IMR-90 (cell line): Measurements from ENCODE around the gene RPS6KL1. TPM values are rescaled to one million over a fixed set of nuclear protein-coding genes. Genes with fewer than 3 reads are reported as not detected.

Experiments
- ATAC-seq: fragments of 200-7000 bp; cut with Tn5 transposase; 2 replicates; pipeline ENCODE4 v1.9.1; 2020; ENCODE audit warnings: low read depth, mild to moderate bottlenecking, moderate library complexity
- BruUV-seq: library from RNA; stranded (reverse); fragments of 400-500 nt; replicated peaks from 2 replicates; lab custom pipeline; 2021; lab: Mats Ljungman, UMichigan
- CTCF ChIA-PET: fragments of 300-600 bp; formaldehyde crosslinking; extraction: SDS; loops from one replicate; lab custom pipeline; 2021; ENCODE audit warnings: antibody characterized with exemption; lab: Yijun Ruan, JAX
- POLR2A ChIA-PET: fragments of 300-600 bp; sonication (Branson Sonifier 250); formaldehyde crosslinking; loops from one replicate; lab custom pipeline; 2022; ENCODE audit warnings: antibody characterized with exemption; ENCODE audit not compliant: unreplicated experiment; lab: Charles Lee
- DNase-seq: peaks from one replicate; pipeline ENCODE4 v3.0.0; 2013
- H2AFZ ChIP-seq: replicated peaks from 2 replicates; pipeline ENCODE3; 2013; ENCODE audit warnings: low read length, mild to moderate bottlenecking; ENCODE audit not compliant: poor library complexity
- H2AK5ac ChIP-seq: 2 replicates; pipeline ENCODE4 v1.6.1; 2013; ENCODE audit warnings: low read depth, low read length, inconsistent platforms
- H2AK9ac ChIP-seq: replicated peaks from 2 replicates; pipeline ENCODE3; 2013; ENCODE audit warnings: mild to moderate bottlenecking, low read depth, low read length, moderate library complexity; ENCODE audit not compliant: poor library complexity
- H2BK120ac ChIP-seq: 2 replicates; pipeline ENCODE4 v1.6.1; 2013; ENCODE audit warnings: low read depth, low read length, inconsistent platforms
- H2BK15ac ChIP-seq: 3 replicates; pipeline ENCODE4 v1.6.1; 2013; ENCODE audit warnings: low read depth, low read length, inconsistent platforms
- H2BK20ac ChIP-seq: 2 replicates; pipeline ENCODE4 v1.6.1; 2013; ENCODE audit warnings: low read depth, mild to moderate bottlenecking, inconsistent platforms, low read length, moderate library complexity
- H2BK5ac ChIP-seq: 2 replicates; pipeline ENCODE4 v1.6.1; 2013; ENCODE audit warnings: mild to moderate bottlenecking, low read depth, low read length, inconsistent platforms; ENCODE audit not compliant: poor library complexity, severe bottlenecking
- H3K14ac ChIP-seq: replicated peaks from 2 replicates; pipeline ENCODE4 v1.6.1; 2013; ENCODE audit warnings: low read depth, low read length, inconsistent platforms
- H3K18ac ChIP-seq: 2 replicates; pipeline ENCODE4 v1.6.1; 2013; ENCODE audit warnings: low read depth, low read length, control low read depth
- H3K23ac ChIP-seq: 2 replicates; pipeline ENCODE4 v1.6.1; 2013; ENCODE audit warnings: low read depth, low read length, inconsistent platforms
- H3K27ac ChIP-seq: 2 replicates; pipeline ENCODE4 v1.5.1; 2013; ENCODE audit warnings: mild to moderate bottlenecking, control low read depth, low read length; ENCODE audit not compliant: insufficient read depth
- H3K27me3 ChIP-seq: 2 replicates; pipeline ENCODE4 v1.6.1; 2013; ENCODE audit warnings: low read length; ENCODE audit not compliant: control insufficient read depth, insufficient read depth
- H3K36me3 ChIP-seq: 2 replicates; pipeline ENCODE4 v1.6.1; 2013; ENCODE audit warnings: low read length, mixed read lengths; ENCODE audit not compliant: control insufficient read depth, insufficient read depth
- H3K4ac ChIP-seq: 2 replicates; pipeline ENCODE4 v1.6.1; 2013; ENCODE audit warnings: low read depth, low read length, inconsistent platforms
- H3K4me1 ChIP-seq: 2 replicates; pipeline ENCODE4 v1.6.1; 2013; ENCODE audit warnings: low read length, mixed read lengths; ENCODE audit not compliant: control insufficient read depth, insufficient read depth
- H3K4me2 ChIP-seq: 2 replicates; pipeline ENCODE4 v1.6.1; 2013; ENCODE audit warnings: low read depth, mild to moderate bottlenecking, control low read depth, low read length, moderate library complexity
- H3K4me3 ChIP-seq: 2 replicates; pipeline ENCODE4 v1.5.1; 2013; ENCODE audit warnings: low read depth, mild to moderate bottlenecking, control low read depth, low read length, moderate library complexity; ENCODE audit not compliant: insufficient read depth
- H3K56ac ChIP-seq: 2 replicates; pipeline ENCODE4 v1.6.1; 2013; ENCODE audit warnings: low read length, inconsistent platforms; ENCODE audit not compliant: insufficient read depth; ENCODE audit errors: extremely low read depth
- H3K79me1 ChIP-seq, 2 experiments: 2 replicates each; pipeline ENCODE4 v1.6.1; 2013; ENCODE audit warnings: low read length in 2 of 2, inconsistent platforms in 1 of 2, low read depth in 1 of 2
- H3K9ac ChIP-seq: 2 replicates; pipeline ENCODE4 v1.6.1; 2013; ENCODE audit warnings: low read depth, low read length, control low read depth
- H3K9me1 ChIP-seq: 2 replicates; pipeline ENCODE4 v1.6.1; 2013; ENCODE audit warnings: low read length, inconsistent platforms; ENCODE audit not compliant: insufficient read depth
- H3K9me3 ChIP-seq: 2 replicates; pipeline ENCODE4 v1.6.1; 2013; ENCODE audit warnings: low read length; ENCODE audit not compliant: control insufficient read depth, insufficient read depth
- H4K20me1 ChIP-seq: 2 replicates; pipeline ENCODE4 v1.6.1; 2013; ENCODE audit warnings: low read length, inconsistent platforms; ENCODE audit not compliant: insufficient read depth
- H4K5ac ChIP-seq: 2 replicates; pipeline ENCODE4 v1.6.1; 2013; ENCODE audit warnings: mild to moderate bottlenecking, low read depth, low read length, control low read depth
- H4K8ac ChIP-seq, 2 experiments: 2 replicates each; pipeline ENCODE4 v1.6.1; 2013; ENCODE audit warnings: low read depth in 2 of 2, low read length in 2 of 2, control low read depth in 1 of 2, inconsistent platforms in 1 of 2
- H4K91ac ChIP-seq: 2 replicates; pipeline ENCODE4 v1.6.1; 2013; ENCODE audit warnings: low read depth, low read length, inconsistent platforms; ENCODE audit not compliant: insufficient read depth
- BHLHE40 ChIP-seq: fragments of 150-350 bp; IDR thresholded peaks from 2 replicates; pipeline ENCODE4 v1.6.1; 2016; ENCODE audit warnings: mild to moderate bottlenecking, low read depth, low read length
- CEBPB ChIP-seq: IDR thresholded peaks from 2 replicates; pipeline ENCODE4 v1.6.1; 2012; ENCODE audit warnings: low read depth, low read length, improper control_type of control experiment
- FOS ChIP-seq: fragments of 150-350 bp; IDR thresholded peaks from 2 replicates; pipeline ENCODE4 v1.6.1; 2016; ENCODE audit warnings: low read depth, low read length
- MAFK ChIP-seq: IDR thresholded peaks from 2 replicates; pipeline ENCODE4 v1.6.1; 2012; ENCODE audit warnings: low read depth, low read length, improper control_type of control experiment
- MAZ ChIP-seq: IDR thresholded peaks from 2 replicates; pipeline ENCODE4 v1.6.1; 2012; ENCODE audit warnings: low read depth, mild to moderate bottlenecking, low read length, improper control_type of control experiment, moderate library complexity, borderline replicate concordance
- MXI1 ChIP-seq: IDR thresholded peaks from 2 replicates; pipeline ENCODE4 v1.6.1; 2012; ENCODE audit warnings: low read depth, mild to moderate bottlenecking, low read length, moderate library complexity, borderline replicate concordance
- NFE2L2 ChIP-seq: fragments of 150-350 bp; IDR thresholded peaks from 2 replicates; pipeline ENCODE4 v1.6.1; 2016; ENCODE audit warnings: low read depth, mild to moderate bottlenecking, low read length
- RAD21 ChIP-seq: IDR thresholded peaks from 2 replicates; pipeline ENCODE4 v1.6.1; 2012; ENCODE audit warnings: low read length, improper control_type of control experiment
- RCOR1 ChIP-seq: IDR thresholded peaks from 2 replicates; pipeline ENCODE4 v1.6.1; 2012; ENCODE audit warnings: mild to moderate bottlenecking, low read length, improper control_type of control experiment; ENCODE audit not compliant: insufficient replicate concordance
- RFX5 ChIP-seq: IDR thresholded peaks from 2 replicates; pipeline ENCODE4 v1.8.0; 2012; ENCODE audit warnings: low read depth, mild to moderate bottlenecking, low read length, moderate library complexity
- SMC3 ChIP-seq: fragments of 150-350 bp; IDR thresholded peaks from 2 replicates; pipeline ENCODE4 v1.6.1; 2016; ENCODE audit warnings: low read depth, mild to moderate bottlenecking, antibody characterized with exemption, low read length, moderate library complexity
- USF2 ChIP-seq: fragments of 150-350 bp; IDR thresholded peaks from 2 replicates; pipeline ENCODE4 v1.6.1; 2017; ENCODE audit warnings: mild to moderate bottlenecking, antibody characterized with exemption, low read length, low read depth
- WGBS, 2 experiments: methylation state at CpG; one replicate each; pipeline versions ENCODE4 v1.1.5 to v1.1.7; 2013; ENCODE audit warnings: missing lambda C conversion rate in 2 of 2; ENCODE audit not compliant: insufficient read length in 1 of 2; ENCODE audit errors: extremely low coverage in 2 of 2; 5-methylcytosine and 5-hydroxymethylcytosine counted together
- dilution Hi-C: fragments of 300-500 bp; cut with HindIII; formaldehyde crosslinking; loops from one replicate; pipeline ENCODE4 v1.14.3; 2018; ENCODE audit warnings: low sequenced_read_pairs; ENCODE audit not compliant: unreplicated experiment
- in situ Hi-C: fragments of 300-500 bp; cut with MboI; formaldehyde crosslinking; loops from 3 replicates; pipeline ENCODE4 v1.14.3; 2019; ENCODE audit warnings: low sequenced_read_pairs, inconsistent platforms, mixed read lengths
- intact Hi-C: fragments of 100-400 bp; cut with micrococcal nuclease; formaldehyde crosslinking; loops from 2 replicates; pipeline ENCODE4 v1.10.0; 2022
- polyA plus RNA-seq, 3 experiments: library from polyadenylated mRNA; depleted of rRNA; stranded (reverse); fragments of >200 nt; gene quantifications; 2 replicates each; pipeline ENCODE4 v1.2.3, GENCODE V29; 2012; ENCODE audit warnings: low replicate concordance in 1 of 3
- total RNA-seq: library from RNA; depleted of rRNA; stranded (reverse); fragments of >200 nt; gene quantifications from 2 replicates; pipeline ENCODE4 v1.2.3, GENCODE V29; 2012
- TF ChIP-seq, protein P1 (sequence below): conservative IDR thresholded peaks from 2 replicates; pipeline ENCODE4 v1.5.1; 2012; ENCODE audit warnings: mild to moderate bottlenecking, low read depth, low read length, improper control_type of control experiment

Gene RPS6KL1
- total and polyA plus RNA-seq, 2 of the 4 experiments (the other 2 are of a cell fraction), result 0.72 to 1.7 TPM

- Histone ChIP-seq H2BK15ac (no peak overlapping the region), H3K9ac (no peak overlapping the region), H2BK20ac (no peak overlapping the region), H3K9me1 (0 out of 2 replicates have a peak, but pooled peaks cover 4% of the 10 kb centered on the region), H2BK120ac (no peak overlapping the region), H3K4me1 (peaks cover 5% of the 10 kb centered on the region; the same call in 1 of the 2 replicates), H3K4me3 (no peak overlapping the region), H4K91ac (no peak overlapping the region), H3K27me3 (peaks cover 17% of the 10 kb centered on the region), H4K5ac (no peak overlapping the region), H3K23ac (no peak overlapping the region), H3K9me3 (no peaks in the 10 kb centered on the region), H2AK9ac (no peak overlapping the region), H3K36me3 (no peaks in the 10 kb centered on the region), H3K4ac (no peak overlapping the region), H3K79me1 (no peaks in the 10 kb centered on the region), H3K56ac (no peak overlapping the region), H3K4me2 (no peak overlapping the region), H4K20me1 (no peaks in the 10 kb centered on the region), H2BK5ac (no peak overlapping the region), H4K8ac (no peak overlapping the region; a peak in 1 of 4 replicates), H3K27ac (no peak overlapping the region), H2AFZ (peak overlapping the region; percentile 54), H2AK5ac (no peak overlapping the region), H3K14ac (no peak overlapping the region), H3K18ac (no peak overlapping the region)
- no peak for TF ChIP-seq MXI1
- TF ChIP-seq SMC3, result no peak
- TF ChIP-seq RAD21, result no peak
- no peak for TF ChIP-seq BHLHE40
- no peak for TF ChIP-seq FOS
- TF ChIP-seq MAZ, result no peak
- no peak for TF ChIP-seq CEBPB
- TF ChIP-seq, protein P1, sequence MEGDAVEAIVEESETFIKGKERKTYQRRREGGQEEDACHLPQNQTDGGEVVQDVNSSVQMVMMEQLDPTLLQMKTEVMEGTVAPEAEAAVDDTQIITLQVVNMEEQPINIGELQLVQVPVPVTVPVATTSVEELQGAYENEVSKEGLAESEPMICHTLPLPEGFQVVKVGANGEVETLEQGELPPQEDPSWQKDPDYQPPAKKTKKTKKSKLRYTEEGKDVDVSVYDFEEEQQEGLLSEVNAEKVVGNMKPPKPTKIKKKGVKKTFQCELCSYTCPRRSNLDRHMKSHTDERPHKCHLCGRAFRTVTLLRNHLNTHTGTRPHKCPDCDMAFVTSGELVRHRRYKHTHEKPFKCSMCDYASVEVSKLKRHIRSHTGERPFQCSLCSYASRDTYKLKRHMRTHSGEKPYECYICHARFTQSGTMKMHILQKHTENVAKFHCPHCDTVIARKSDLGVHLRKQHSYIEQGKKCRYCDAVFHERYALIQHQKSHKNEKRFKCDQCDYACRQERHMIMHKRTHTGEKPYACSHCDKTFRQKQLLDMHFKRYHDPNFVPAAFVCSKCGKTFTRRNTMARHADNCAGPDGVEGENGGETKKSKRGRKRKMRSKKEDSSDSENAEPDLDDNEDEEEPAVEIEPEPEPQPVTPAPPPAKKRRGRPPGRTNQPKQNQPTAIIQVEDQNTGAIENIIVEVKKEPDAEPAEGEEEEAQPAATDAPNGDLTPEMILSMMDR, result no peak
- no peak for TF ChIP-seq RCOR1
- no peak for TF ChIP-seq RFX5
- no peak for TF ChIP-seq MAFK
- no peak for TF ChIP-seq NFE2L2
- TF ChIP-seq USF2, result no peak
- dilution Hi-C loops (no loop called here), intact Hi-C loops (no loop called here), in situ Hi-C loops (no loop called here)
- POLR2A ChIA-PET, result no interaction called here
- no TSS peak for BruUV-seq
- DNase-seq, result no peak
- 79% methylated on average over 13 of the region's 24 CpGs; no CpG with 5 or more reads in 1 of the 2 experiments for whole genome bisulfite sequencing, 2 experiments
- CTCF ChIA-PET, result no interaction called here
- no peak for ATAC-seq
Measured at GRCh38 chr14:74956280-74957072, 33.4 kb upstream of the RPS6KL1 start.
